ENCODE measurements around the gene ANKRD7.

- TF ChIP-seq, protein P1, sequence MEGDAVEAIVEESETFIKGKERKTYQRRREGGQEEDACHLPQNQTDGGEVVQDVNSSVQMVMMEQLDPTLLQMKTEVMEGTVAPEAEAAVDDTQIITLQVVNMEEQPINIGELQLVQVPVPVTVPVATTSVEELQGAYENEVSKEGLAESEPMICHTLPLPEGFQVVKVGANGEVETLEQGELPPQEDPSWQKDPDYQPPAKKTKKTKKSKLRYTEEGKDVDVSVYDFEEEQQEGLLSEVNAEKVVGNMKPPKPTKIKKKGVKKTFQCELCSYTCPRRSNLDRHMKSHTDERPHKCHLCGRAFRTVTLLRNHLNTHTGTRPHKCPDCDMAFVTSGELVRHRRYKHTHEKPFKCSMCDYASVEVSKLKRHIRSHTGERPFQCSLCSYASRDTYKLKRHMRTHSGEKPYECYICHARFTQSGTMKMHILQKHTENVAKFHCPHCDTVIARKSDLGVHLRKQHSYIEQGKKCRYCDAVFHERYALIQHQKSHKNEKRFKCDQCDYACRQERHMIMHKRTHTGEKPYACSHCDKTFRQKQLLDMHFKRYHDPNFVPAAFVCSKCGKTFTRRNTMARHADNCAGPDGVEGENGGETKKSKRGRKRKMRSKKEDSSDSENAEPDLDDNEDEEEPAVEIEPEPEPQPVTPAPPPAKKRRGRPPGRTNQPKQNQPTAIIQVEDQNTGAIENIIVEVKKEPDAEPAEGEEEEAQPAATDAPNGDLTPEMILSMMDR (IDR thresholded peaks at IDR 0.05; ENCODE audit: insufficient read depth, low read length), result no peak
- no peak for TF ChIP-seq GABPA (IDR thresholded peaks at IDR 0.05; ENCODE audit: low read depth)
- TF ChIP-seq POLR2AphosphoS5 (IDR thresholded peaks at IDR 0.05; ENCODE audit: low read depth), result no peak
- TF ChIP-seq, protein P2, sequence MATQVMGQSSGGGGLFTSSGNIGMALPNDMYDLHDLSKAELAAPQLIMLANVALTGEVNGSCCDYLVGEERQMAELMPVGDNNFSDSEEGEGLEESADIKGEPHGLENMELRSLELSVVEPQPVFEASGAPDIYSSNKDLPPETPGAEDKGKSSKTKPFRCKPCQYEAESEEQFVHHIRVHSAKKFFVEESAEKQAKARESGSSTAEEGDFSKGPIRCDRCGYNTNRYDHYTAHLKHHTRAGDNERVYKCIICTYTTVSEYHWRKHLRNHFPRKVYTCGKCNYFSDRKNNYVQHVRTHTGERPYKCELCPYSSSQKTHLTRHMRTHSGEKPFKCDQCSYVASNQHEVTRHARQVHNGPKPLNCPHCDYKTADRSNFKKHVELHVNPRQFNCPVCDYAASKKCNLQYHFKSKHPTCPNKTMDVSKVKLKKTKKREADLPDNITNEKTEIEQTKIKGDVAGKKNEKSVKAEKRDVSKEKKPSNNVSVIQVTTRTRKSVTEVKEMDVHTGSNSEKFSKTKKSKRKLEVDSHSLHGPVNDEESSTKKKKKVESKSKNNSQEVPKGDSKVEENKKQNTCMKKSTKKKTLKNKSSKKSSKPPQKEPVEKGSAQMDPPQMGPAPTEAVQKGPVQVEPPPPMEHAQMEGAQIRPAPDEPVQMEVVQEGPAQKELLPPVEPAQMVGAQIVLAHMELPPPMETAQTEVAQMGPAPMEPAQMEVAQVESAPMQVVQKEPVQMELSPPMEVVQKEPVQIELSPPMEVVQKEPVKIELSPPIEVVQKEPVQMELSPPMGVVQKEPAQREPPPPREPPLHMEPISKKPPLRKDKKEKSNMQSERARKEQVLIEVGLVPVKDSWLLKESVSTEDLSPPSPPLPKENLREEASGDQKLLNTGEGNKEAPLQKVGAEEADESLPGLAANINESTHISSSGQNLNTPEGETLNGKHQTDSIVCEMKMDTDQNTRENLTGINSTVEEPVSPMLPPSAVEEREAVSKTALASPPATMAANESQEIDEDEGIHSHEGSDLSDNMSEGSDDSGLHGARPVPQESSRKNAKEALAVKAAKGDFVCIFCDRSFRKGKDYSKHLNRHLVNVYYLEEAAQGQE (IDR thresholded peaks at IDR 0.05; ENCODE audit: insufficient replicate concordance, low read depth), result no peak
- no peak for TF ChIP-seq SPI1 (IDR thresholded peaks at IDR 0.05; ENCODE audit: borderline replicate concordance, low read depth)
These were observed 10.3 kb upstream of the ANKRD7 start for GRCh38 chr7:118214051-118214832.
